HPDE6-E6E7 (cell line): ENCODE data around the gene RGPD4.

ENCODE experiments used
- DNase-seq: peaks from one replicate; pipeline ENCODE4 v3.0.0; 2011; ENCODE audit warnings: missing footprints; ENCODE audit errors: extremely low spot score

The RGPD4 gene

GRCh38 chr2:107927034-107927534 is 100.4 kb downstream of the RGPD4 start:
- DNase-seq, result no peak

GRCh38 chr2:107931412-107931811 is 104.7 kb downstream of the RGPD4 start:
- DNase-seq, result no peak

- DNase-seq, result no peak
Measured at GRCh38 chr2:107932488-107932887, 105.8 kb downstream of the RGPD4 start.

GRCh38 chr2:107932979-107933378 is 106.3 kb downstream of the RGPD4 start:
- DNase-seq, result no peak

GRCh38 chr2:107936433-107937359 is 110.0 kb downstream of the RGPD4 start:
- no peak for DNase-seq
